ENCODE measurements around the gene DNAH5. TPM values are rescaled to one million over a fixed set of nuclear protein-coding genes. Genes with fewer than 3 reads are reported as not detected.

Gene DNAH5
- total RNA-seq, 1 experiment from 2014 or later: 0.63 TPM

GRCh38 chr5:13921578-13921977 lies 22.9 kb downstream of the DNAH5 start:
- no peaks in the 10 kb centered on the region for H3K9me3 ChIP-seq (replicated peaks)
- no peak overlapping the region for H3K27ac ChIP-seq
- no peak for DNase-seq (ENCODE audit: low read depth in 1 of 2, low spot score in 2 of 2)
- H3K4me3 ChIP-seq: no peak overlapping the region
- no peaks in the 10 kb centered on the region for H3K4me1 ChIP-seq (replicated peaks)
- H3K36me3 ChIP-seq: no peaks in the 10 kb centered on the region
- H3K27me3 ChIP-seq (replicated peaks): no peaks in the 10 kb centered on the region

DNA sequence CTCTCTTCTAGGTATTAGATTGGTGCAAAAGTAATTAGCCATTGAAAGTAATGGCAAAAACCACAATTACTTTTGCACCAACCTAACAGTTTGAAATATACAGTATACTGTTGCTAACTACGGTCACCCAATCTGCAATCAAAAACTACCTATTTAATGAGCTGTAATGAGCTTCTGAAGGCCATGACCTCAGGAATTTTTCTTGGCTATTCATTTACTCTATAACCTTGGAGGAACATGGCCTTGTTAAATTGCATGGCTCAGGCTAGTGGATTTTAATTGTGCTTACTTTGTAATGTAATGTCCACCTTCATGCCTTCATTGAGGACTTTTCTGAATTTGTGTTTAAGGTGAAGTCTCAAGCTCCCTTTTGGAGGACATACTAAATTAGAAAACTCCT lies 24.7 kb downstream of the DNAH5 start:
- no peaks in the 10 kb centered on the region for H3K4me1 ChIP-seq (replicated peaks)
- no peak overlapping the region for H3K4me3 ChIP-seq
- H3K27me3 ChIP-seq (replicated peaks): no peaks in the 10 kb centered on the region
- no peaks in the 10 kb centered on the region for H3K9me3 ChIP-seq (replicated peaks)
- H3K36me3 ChIP-seq: no peaks in the 10 kb centered on the region
- H3K27ac ChIP-seq: no peak overlapping the region
- no peak for DNase-seq (ENCODE audit: low read depth in 1 of 2, low spot score in 2 of 2)

GRCh38 chr5:13919087-13919486 lies 25.4 kb downstream of the DNAH5 start:
- Histone ChIP-seq H3K36me3 (no peaks in the 10 kb centered on the region), H3K9me3 (replicated peaks) (no peaks in the 10 kb centered on the region), H3K27ac (no peak overlapping the region), H3K4me3 (no peak overlapping the region), H3K27me3 (replicated peaks) (no peaks in the 10 kb centered on the region), H3K4me1 (replicated peaks) (no peaks in the 10 kb centered on the region)
- no peak for DNase-seq (ENCODE audit: low read depth in 1 of 2, low spot score in 2 of 2)

DNA sequence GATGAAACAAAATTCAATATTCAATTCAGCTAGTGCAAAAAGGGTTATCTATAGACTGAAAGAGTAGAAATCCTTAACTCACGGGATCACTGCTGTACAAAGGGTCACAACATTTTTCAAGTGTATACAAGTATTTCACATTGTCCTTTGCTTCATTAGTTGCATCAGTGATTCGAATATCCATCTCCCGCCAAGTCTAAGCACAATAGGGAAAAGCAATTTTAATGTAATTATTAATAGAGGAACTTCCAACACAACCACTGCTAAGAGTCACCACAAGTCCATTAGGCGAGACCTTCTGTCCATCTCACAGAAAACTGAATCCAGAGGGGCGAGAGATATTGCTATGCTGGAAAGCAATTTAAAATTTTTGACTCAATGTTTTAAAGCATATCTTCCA lies 27.4 kb downstream of the DNAH5 start:
- H3K27me3 ChIP-seq (replicated peaks): no peaks in the 10 kb centered on the region
- no peaks in the 10 kb centered on the region for H3K9me3 ChIP-seq (replicated peaks)
- no peaks in the 10 kb centered on the region for H3K4me1 ChIP-seq (replicated peaks)
- H3K27ac ChIP-seq: no peak overlapping the region
- H3K36me3 ChIP-seq: no peaks in the 10 kb centered on the region
- no peak for DNase-seq (ENCODE audit: low read depth in 1 of 2, low spot score in 2 of 2)
- H3K4me3 ChIP-seq: no peak overlapping the region

DNA sequence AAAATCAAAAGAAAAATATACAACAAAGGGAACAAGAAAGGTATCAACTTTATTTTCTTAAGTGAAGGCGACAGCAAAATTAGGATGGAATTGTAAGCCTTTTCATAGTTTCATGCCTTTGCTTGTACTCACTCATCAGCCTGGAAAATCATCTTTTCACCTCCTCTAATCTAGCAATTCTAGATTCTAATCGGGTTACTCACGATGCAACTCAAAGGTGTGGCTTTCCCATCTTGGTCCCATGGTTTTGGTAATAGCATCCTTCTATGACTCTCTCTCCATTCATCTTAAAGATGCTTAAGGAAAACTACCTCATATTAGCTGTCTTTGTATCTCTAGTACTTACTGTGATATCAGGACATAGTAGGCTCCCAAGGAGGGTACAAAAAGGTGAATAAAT lies 30.5 kb downstream of the DNAH5 start:
- DNase-seq (ENCODE audit: low read depth in 1 of 2, low spot score in 2 of 2): no peak
- Histone ChIP-seq H3K9me3 (replicated peaks) (no peaks in the 10 kb centered on the region), H3K4me3 (no peak overlapping the region), H3K4me1 (replicated peaks) (no peaks in the 10 kb centered on the region), H3K27me3 (replicated peaks) (no peaks in the 10 kb centered on the region), H3K36me3 (no peaks in the 10 kb centered on the region), H3K27ac (no peak overlapping the region)

- H3K36me3 ChIP-seq: no peaks in the 10 kb centered on the region
- no peaks in the 10 kb centered on the region for H3K9me3 ChIP-seq (replicated peaks)
- H3K27ac ChIP-seq: no peak overlapping the region
- DNase-seq (ENCODE audit: low read depth in 1 of 2, low spot score in 2 of 2): no peak
- H3K4me1 ChIP-seq (replicated peaks): no peaks in the 10 kb centered on the region
- no peak overlapping the region for H3K4me3 ChIP-seq
- no peaks in the 10 kb centered on the region for H3K27me3 ChIP-seq (replicated peaks)
Measured at GRCh38 chr5:13910637-13911288, 33.7 kb downstream of the DNAH5 start.

- no peaks in the 10 kb centered on the region for H3K4me1 ChIP-seq (replicated peaks)
- no peak for DNase-seq (ENCODE audit: low read depth in 1 of 2, low spot score in 2 of 2)
- no peaks in the 10 kb centered on the region for H3K9me3 ChIP-seq (replicated peaks)
- no peaks in the 10 kb centered on the region for H3K36me3 ChIP-seq
- no peak overlapping the region for H3K4me3 ChIP-seq
- H3K27me3 ChIP-seq (replicated peaks): no peaks in the 10 kb centered on the region
- H3K27ac ChIP-seq: no peak overlapping the region
Measured at GRCh38 chr5:13910201-13910600, 34.3 kb downstream of the DNAH5 start.

DNA sequence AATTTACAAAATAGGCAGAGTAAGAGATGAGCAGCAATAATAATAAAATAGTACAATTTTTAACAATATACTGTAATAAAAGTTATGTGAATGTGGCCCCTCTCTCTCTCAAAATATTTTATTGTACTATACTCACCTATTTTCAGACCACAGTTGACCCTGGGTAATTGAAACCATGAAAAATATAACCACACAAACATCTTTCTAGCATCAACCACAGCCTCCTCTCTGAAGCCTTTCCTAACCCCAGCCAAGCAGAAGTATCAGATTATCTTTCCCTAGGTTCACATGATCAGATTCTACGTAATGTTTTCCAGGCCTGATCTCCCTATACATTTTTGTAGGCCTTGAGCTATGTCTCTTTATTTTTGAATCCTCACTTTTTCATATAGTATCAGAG lies 35.2 kb downstream of the DNAH5 start:
- Histone ChIP-seq H3K4me3 (no peak overlapping the region), H3K9me3 (replicated peaks) (no peaks in the 10 kb centered on the region), H3K36me3 (no peaks in the 10 kb centered on the region), H3K27ac (no peak overlapping the region), H3K4me1 (replicated peaks) (no peaks in the 10 kb centered on the region), H3K27me3 (replicated peaks) (no peaks in the 10 kb centered on the region)
- no peak for DNase-seq (ENCODE audit: low read depth in 1 of 2, low spot score in 2 of 2)

DNA sequence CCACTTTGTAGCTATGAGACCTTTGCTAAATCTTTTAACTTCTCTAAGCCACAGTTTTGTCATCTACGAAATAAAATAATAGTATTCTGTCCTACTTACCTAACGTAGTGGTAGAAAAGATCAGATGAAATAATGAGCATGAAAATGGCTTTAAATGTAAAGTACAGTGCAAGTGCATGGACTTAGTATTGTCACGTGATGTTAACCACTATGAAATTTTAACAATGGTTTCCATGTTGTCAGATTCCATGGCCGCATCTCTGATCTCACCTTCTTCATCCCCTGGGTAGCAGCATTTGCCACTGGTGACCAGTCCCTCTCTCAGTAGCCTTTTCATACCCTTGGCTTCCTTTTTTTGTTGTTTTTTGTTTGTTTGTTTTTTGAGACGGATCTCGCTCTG lies 45.9 kb downstream of the DNAH5 start:
- no peaks in the 10 kb centered on the region for H3K4me1 ChIP-seq (replicated peaks)
- no peaks in the 10 kb centered on the region for H3K36me3 ChIP-seq
- H3K9me3 ChIP-seq (replicated peaks): no peaks in the 10 kb centered on the region
- no peaks in the 10 kb centered on the region for H3K27me3 ChIP-seq (replicated peaks)
- no peak for DNase-seq (ENCODE audit: low read depth in 1 of 2, low spot score in 2 of 2)
- H3K4me3 ChIP-seq: no peak overlapping the region
- H3K27ac ChIP-seq: no peak overlapping the region

DNA sequence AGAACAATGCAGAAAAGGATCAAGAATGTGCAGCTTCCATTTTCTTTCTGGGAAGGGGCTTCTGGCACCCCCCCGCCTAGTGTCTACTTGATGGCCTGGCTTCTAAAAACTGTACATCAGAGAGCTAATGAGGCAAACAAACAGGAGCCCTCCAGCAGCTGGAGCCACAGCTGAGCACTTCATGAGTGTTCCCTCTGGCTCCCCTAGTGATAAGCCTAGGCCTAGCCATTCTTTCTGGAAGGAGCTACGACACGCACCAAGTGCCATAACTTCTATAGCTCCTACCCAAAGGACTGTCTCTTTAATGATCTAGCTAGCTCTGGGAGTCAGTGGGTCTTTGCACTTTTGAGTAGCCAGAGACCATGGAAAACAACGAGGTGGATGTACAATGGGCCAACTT lies 66.1 kb downstream of the DNAH5 start:
- Histone ChIP-seq H3K4me3 (no peak overlapping the region), H3K27ac (no peak overlapping the region), H3K36me3 (no peaks in the 10 kb centered on the region), H3K4me1 (replicated peaks) (no peaks in the 10 kb centered on the region), H3K27me3 (replicated peaks) (no peaks in the 10 kb centered on the region), H3K9me3 (replicated peaks) (no peaks in the 10 kb centered on the region)
- DNase-seq (ENCODE audit: low read depth in 1 of 2, low spot score in 2 of 2): no peak

GRCh38 chr5:13866792-13867191 lies 77.7 kb downstream of the DNAH5 start:
- DNase-seq (ENCODE audit: low read depth in 1 of 2, low spot score in 2 of 2): no peak
- Histone ChIP-seq H3K27ac (no peak overlapping the region), H3K27me3 (replicated peaks) (no peaks in the 10 kb centered on the region), H3K9me3 (replicated peaks) (no peaks in the 10 kb centered on the region), H3K4me3 (no peak overlapping the region), H3K36me3 (no peaks in the 10 kb centered on the region), H3K4me1 (replicated peaks) (no peaks in the 10 kb centered on the region)

- no peaks in the 10 kb centered on the region for H3K27me3 ChIP-seq (replicated peaks)
- no peak overlapping the region for H3K4me3 ChIP-seq
- H3K4me1 ChIP-seq (replicated peaks): no peaks in the 10 kb centered on the region
- H3K27ac ChIP-seq: no peak overlapping the region
- no peaks in the 10 kb centered on the region for H3K36me3 ChIP-seq
- DNase-seq (ENCODE audit: low read depth in 1 of 2, low spot score in 2 of 2): no peak
- no peaks in the 10 kb centered on the region for H3K9me3 ChIP-seq (replicated peaks)
Measured at GRCh38 chr5:13865312-13865711, 79.2 kb downstream of the DNAH5 start.

- no peaks in the 10 kb centered on the region for H3K4me1 ChIP-seq (replicated peaks)
- H3K27ac ChIP-seq: no peak overlapping the region
- no peak overlapping the region for H3K4me3 ChIP-seq
- no peaks in the 10 kb centered on the region for H3K27me3 ChIP-seq (replicated peaks)
- DNase-seq (ENCODE audit: low read depth in 1 of 2, low spot score in 2 of 2): no peak
- no peaks in the 10 kb centered on the region for H3K36me3 ChIP-seq
- H3K9me3 ChIP-seq (replicated peaks): no peaks in the 10 kb centered on the region
Measured at GRCh38 chr5:13860146-13860545, 84.3 kb downstream of the DNAH5 start.

DNA sequence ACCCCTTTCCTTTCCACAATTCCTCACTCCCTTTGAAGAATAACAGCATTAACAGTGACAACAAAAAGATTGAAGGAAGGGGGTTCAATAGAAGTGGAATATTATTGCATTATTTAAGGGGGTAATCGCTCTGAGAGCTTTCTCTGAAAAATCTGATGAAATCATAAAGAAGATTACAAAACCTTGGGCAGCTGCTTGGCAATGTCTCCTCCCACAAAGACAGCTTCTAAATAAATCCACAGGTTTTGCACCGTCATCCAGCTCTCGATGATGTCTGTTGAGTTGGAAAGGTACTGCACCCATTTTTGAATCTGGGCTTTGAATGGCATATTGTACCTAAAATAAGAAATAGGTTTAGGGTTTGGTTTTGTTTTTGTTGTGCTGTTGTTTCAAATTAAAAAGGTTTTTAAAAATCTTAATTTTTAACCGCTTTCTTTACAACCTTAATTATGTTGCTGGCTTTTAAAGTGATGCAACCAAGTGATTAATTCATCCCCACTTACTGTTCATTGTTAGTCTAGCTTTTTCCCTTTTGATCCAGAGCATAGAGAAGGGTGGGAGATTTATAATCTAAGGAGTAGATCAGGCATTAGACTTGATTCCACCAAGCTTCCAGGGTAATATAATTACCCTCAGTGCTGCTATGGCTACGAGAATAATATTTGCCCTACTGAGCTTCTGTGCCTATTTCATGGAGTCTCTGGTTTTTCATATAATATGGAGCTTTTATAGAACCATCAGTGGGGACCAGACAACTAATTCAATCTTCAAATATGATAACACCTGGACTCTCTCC lies 85.0 kb downstream of the DNAH5 start:
- Histone ChIP-seq H3K9me3 (replicated peaks) (no peaks in the 10 kb centered on the region), H3K36me3 (no peaks in the 10 kb centered on the region), H3K4me1 (replicated peaks) (no peaks in the 10 kb centered on the region), H3K27ac (no peak overlapping the region), H3K27me3 (replicated peaks) (no peaks in the 10 kb centered on the region), H3K4me3 (no peak overlapping the region)
- no peak for DNase-seq (ENCODE audit: low read depth in 1 of 2, low spot score in 2 of 2)
